HCT116 (cell line): ENCODE data around the gene MEIOSIN.

Experiments
- FOSL1 ChIP-seq: IDR thresholded peaks from 2 replicates; pipeline ENCODE4 v1.6.1; 2012; ENCODE audit warnings: low read depth
- POLR2A ChIP-seq: IDR thresholded peaks from 2 replicates; pipeline ENCODE4 v1.7.0; 2011; ENCODE audit warnings: borderline replicate concordance; ENCODE audit not compliant: insufficient read depth, insufficient read length; ENCODE audit errors: extremely low read depth
- POLR2AphosphoS5 ChIP-seq: IDR thresholded peaks from 2 replicates; pipeline ENCODE4 v1.6.1; 2011; ENCODE audit warnings: mild to moderate bottlenecking, low read depth, low read length, moderate library complexity
- RAD21 ChIP-seq: IDR thresholded peaks from 2 replicates; pipeline ENCODE4 v1.6.1; 2012; ENCODE audit warnings: low read depth, mild to moderate bottlenecking
- YY1 ChIP-seq: IDR thresholded peaks from 2 replicates; pipeline ENCODE4 v1.6.1; 2011; ENCODE audit warnings: low read length, low read depth, moderate library complexity, mild to moderate bottlenecking; ENCODE audit not compliant: insufficient replicate concordance; ENCODE audit errors: extremely low read depth
- TF ChIP-seq, protein P1 (sequence below), 3 experiments: fragments of 200-600 bp in 1 of 3; sonication (generic) in 1 of 3; IDR thresholded peaks in 2 of 3; conservative IDR thresholded peaks in 1 of 3; 2 replicates each; pipeline ENCODE4 v1.5.1; 2012 to 2017; ENCODE audit warnings: low read depth in 2 of 3, low read length in 2 of 3, antibody characterized with exemption in 1 of 3, borderline replicate concordance in 1 of 3, control low read depth in 1 of 3, mild to moderate bottlenecking in 1 of 3, mixed read lengths in 1 of 3, mixed run types in 1 of 3, moderate library complexity in 1 of 3; ENCODE audit not compliant: insufficient read depth in 1 of 3
- TF ChIP-seq, protein P2 (sequence below): IDR thresholded peaks from 2 replicates; pipeline ENCODE4 v1.6.1; 2011; ENCODE audit warnings: mild to moderate bottlenecking, low read length, moderate library complexity; ENCODE audit not compliant: insufficient replicate concordance; ENCODE audit errors: extremely low read depth
- TF ChIP-seq, protein P3 (sequence below): IDR thresholded peaks from 2 replicates; pipeline ENCODE4 v1.6.1; 2012; ENCODE audit warnings: low read depth

DNA sequence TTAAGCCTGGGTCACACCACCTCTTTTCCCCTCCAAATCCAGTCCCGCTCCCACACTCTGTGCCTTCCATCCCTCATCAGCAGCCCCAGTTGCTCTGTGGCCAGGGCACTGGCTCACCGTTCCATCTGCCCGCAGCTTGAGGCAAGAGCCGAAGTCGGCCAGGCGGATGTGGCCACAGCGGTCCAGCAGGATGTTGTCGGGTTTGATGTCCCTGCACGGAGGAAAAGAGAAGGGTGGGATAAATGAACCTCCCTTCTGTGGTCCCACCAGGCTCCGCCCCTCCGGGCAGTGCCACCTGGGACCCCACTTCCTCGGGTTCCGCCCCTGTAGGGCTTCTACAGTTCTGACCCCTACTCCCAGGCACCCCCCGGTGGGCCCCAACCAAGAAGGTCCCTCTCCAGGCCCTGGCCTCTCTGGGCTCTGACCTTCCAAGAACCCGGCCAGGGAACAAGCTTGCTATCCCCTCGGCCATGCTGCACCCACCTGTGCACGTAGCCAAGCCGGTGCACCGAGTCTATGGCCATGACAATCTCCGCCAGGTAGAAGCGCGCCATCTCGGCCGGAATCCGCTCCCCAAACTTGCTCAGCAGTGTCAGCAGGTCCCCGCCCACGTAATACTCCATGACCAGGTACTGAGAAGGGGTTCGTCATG is 44.9 kb downstream of the MEIOSIN start:
- TF ChIP-seq, protein P1, sequence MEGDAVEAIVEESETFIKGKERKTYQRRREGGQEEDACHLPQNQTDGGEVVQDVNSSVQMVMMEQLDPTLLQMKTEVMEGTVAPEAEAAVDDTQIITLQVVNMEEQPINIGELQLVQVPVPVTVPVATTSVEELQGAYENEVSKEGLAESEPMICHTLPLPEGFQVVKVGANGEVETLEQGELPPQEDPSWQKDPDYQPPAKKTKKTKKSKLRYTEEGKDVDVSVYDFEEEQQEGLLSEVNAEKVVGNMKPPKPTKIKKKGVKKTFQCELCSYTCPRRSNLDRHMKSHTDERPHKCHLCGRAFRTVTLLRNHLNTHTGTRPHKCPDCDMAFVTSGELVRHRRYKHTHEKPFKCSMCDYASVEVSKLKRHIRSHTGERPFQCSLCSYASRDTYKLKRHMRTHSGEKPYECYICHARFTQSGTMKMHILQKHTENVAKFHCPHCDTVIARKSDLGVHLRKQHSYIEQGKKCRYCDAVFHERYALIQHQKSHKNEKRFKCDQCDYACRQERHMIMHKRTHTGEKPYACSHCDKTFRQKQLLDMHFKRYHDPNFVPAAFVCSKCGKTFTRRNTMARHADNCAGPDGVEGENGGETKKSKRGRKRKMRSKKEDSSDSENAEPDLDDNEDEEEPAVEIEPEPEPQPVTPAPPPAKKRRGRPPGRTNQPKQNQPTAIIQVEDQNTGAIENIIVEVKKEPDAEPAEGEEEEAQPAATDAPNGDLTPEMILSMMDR (IDR thresholded peaks at IDR 0.05 in 2 of 3, conservative IDR thresholded peaks at IDR 0.05 in 1 of 3; ENCODE audit: borderline replicate concordance in 1 of 3, insufficient read depth in 1 of 3, low read depth in 2 of 3, low read length in 2 of 3) = no peak
- TF ChIP-seq, protein P2, sequence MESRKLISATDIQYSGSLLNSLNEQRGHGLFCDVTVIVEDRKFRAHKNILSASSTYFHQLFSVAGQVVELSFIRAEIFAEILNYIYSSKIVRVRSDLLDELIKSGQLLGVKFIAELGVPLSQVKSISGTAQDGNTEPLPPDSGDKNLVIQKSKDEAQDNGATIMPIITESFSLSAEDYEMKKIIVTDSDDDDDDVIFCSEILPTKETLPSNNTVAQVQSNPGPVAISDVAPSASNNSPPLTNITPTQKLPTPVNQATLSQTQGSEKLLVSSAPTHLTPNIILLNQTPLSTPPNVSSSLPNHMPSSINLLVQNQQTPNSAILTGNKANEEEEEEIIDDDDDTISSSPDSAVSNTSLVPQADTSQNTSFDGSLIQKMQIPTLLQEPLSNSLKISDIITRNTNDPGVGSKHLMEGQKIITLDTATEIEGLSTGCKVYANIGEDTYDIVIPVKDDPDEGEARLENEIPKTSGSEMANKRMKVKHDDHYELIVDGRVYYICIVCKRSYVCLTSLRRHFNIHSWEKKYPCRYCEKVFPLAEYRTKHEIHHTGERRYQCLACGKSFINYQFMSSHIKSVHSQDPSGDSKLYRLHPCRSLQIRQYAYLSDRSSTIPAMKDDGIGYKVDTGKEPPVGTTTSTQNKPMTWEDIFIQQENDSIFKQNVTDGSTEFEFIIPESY = no peak
- no peak for TF ChIP-seq RAD21
- TF ChIP-seq, protein P3, sequence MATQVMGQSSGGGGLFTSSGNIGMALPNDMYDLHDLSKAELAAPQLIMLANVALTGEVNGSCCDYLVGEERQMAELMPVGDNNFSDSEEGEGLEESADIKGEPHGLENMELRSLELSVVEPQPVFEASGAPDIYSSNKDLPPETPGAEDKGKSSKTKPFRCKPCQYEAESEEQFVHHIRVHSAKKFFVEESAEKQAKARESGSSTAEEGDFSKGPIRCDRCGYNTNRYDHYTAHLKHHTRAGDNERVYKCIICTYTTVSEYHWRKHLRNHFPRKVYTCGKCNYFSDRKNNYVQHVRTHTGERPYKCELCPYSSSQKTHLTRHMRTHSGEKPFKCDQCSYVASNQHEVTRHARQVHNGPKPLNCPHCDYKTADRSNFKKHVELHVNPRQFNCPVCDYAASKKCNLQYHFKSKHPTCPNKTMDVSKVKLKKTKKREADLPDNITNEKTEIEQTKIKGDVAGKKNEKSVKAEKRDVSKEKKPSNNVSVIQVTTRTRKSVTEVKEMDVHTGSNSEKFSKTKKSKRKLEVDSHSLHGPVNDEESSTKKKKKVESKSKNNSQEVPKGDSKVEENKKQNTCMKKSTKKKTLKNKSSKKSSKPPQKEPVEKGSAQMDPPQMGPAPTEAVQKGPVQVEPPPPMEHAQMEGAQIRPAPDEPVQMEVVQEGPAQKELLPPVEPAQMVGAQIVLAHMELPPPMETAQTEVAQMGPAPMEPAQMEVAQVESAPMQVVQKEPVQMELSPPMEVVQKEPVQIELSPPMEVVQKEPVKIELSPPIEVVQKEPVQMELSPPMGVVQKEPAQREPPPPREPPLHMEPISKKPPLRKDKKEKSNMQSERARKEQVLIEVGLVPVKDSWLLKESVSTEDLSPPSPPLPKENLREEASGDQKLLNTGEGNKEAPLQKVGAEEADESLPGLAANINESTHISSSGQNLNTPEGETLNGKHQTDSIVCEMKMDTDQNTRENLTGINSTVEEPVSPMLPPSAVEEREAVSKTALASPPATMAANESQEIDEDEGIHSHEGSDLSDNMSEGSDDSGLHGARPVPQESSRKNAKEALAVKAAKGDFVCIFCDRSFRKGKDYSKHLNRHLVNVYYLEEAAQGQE = no peak
- no peak for TF ChIP-seq POLR2A
- no peak for TF ChIP-seq YY1
- TF ChIP-seq FOSL1 = no peak
- no peak for TF ChIP-seq POLR2AphosphoS5
